NCI-H128 (cell line): Measurements from ENCODE around the gene ABI2.

ENCODE experiments used
- DNase-seq: peaks from one replicate; lab custom pipeline; 2025; ENCODE audit not compliant: unreplicated experiment; lab: John Stamatoyannopoulos, UW

ABI2 gene

DNA sequence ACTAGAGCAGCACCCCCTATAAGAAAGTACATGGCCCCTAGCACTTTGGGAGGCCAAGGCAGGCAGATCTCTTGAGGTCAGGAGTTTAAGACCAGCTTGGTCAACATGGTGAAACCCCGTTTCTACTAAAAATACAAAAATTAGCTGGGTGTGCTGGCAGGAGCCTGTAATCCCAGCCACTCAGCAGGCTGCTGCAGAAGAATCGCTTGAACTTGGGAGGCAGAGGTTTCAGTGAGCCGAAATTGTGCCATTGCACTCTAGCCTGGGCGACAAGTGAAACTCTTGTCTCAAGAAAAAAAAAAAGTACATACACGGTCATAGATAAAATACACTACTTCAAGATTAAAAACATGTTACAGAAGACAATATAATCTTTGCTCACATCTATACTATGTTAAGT is 143.1 kb downstream of the ABI2 start:
- no peak for DNase-seq

DNA sequence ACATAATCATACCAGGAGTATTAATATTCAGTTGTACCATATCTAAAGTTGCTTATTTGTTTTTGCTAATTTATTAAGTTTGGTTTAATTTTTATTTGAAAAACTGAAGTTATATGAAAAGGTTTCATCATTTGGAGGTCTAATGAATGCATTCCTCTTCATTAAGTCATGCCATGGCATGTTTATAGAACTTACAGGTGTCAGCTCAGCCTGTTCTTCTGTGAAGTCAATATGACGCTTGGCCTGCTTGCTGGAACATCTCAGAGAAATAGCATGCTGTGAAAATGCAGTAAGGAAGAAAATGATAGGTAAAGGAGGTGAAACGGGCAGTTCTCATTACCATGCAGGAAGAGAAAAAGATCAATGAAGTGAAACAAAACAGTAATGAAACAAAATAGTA is 148.7 kb downstream of the ABI2 start:
- DNase-seq = no peak

DNA sequence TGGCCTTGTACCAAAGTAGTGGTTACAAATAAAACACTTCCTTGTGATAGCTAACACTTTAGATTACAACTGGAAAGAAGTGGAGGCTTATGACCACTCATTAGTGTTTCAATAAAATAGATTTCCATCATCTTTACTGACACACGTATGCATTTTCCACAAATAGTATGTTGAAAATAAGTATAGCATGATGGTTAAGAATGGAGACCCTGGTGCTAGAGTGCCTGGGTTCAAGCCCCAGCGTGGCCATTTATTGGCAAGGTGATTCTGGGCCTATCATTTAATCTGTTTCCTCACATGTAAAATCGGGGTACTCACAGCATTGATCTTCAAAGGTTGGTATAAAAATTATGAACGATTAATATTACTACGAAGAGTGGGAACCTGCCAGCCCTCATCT is 152.4 kb downstream of the ABI2 start:
- no peak for DNase-seq

DNA sequence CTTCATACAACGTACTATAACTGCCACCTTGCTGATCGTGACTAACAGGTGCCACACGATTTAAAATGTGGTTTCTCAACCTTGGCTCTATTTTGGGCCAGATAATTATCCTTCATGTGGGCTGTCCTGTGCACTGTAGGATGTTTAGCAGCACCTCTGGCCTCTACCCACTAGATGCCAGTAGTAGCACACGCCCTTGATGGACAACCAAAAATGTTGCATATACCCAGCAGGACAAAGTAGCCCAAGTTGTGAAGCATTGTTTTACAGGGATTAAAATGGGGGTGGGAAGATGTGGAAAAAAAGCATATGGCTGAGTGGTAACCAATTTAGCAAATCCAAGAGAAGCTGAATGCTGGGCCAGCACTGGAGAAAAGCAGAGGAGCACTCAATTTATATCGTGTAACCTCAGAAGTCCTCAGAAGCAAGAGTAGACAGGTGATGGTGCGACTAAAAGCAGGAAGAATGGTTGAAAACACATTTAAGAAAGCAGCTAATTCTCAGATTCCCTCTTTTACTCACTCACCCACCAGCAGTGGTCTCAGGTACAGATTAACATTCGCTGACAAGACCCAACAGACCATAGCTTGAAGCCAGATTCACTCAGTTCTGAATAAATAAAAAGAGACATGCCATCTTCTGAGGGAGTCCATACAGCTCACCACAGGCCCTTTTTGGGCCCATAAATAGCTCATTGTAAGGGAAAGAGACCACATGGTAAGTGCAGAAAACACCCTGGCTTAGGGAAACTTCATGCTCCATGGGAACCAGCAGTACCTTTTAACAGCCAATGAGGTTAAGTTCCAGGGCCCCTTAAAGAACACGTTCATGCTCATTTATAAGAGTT is 156.3 kb downstream of the ABI2 start:
- DNase-seq = no peak

DNA sequence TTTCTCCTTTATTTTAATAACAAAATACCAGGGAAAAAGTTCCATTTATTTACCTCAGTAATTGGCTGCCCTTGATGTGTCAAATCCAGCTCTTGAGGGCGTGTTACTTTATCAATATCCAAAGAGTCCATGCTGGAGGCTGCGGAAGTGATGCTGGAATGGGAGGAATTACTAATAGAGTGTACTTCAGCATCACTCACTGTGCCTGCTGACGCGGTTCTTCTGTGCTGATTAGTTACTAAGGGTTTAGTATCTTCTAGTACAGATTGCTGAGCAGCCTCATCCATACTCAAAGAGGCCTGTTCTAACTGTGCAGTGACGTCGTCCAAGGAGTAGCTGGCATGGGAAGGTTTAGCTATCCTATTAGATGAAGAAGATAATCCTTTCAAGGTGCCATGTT is 161.3 kb downstream of the ABI2 start:
- DNase-seq = no peak

DNA sequence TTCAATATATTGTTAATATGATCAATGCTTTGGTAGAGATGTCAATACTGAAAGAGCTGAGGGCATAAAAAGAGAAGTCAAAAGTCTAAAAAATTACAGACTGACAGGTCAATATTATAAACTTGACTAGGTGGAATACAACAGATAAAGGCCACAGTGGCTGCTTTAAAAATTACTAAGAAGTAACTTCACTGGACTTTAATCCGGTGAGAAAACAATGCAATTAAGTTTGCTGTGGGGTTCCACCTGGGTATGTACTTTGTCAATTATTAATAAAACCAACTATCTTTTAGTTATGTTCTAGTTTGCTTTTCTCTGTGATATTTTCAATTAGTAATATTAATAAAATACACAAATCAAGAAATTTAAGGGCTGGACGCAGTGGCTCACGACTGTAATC is 162.2 kb downstream of the ABI2 start:
- DNase-seq = no peak

DNA sequence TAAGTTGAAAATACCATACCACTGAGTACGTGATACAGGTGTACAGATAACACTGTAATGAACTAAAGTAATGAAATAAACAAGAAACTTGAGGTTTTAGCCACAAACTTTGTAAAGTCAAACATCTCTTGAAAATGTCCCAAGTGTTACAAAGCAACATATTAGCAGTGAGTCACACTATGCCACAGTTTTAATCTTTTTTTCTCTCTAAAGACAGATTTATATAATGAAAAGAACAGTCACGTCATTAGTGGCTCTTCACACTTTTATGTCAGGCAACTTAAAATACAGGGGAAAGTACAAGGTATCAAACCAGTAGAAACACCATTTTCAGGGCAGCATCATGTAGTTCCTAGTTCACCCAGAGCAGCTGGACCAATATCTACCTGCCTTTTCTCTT is 164.8 kb downstream of the ABI2 start:
- no peak for DNase-seq
